NCI-H146 (cell line): ENCODE data around the gene SKAP1.
"Not testable (repeated sequence)": the region's sequence is repeated elsewhere in the genome, so short reads cannot be mapped to it uniquely, and the experiment has no call there.

Experiments used
- DNase-seq: peaks from one replicate; lab custom pipeline; 2025; lab: John Stamatoyannopoulos, UW

Gene SKAP1

DNA sequence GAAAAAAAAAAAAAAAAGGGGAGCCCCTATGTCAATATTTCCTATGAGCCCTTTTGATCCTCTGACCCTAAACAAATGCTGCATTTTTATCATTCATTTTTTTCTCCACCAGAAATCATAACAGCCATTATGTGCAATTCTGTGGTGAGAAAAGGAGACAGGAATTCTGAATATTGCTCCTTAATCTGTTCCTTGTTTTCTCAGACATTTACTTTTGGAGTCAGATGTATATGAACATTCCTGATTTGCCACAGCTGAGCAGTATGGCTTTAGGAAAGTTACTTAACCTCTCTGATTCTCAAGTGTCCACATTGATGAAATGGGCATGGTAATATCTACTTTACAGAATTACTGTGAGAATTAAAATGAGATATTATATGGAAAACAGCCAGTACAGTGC, 144.4 kb downstream of the SKAP1 start:
- DNase-seq, result no peak

GRCh38 chr17:48283907-48284306, 146.1 kb downstream of the SKAP1 start:
- no peak for DNase-seq

GRCh38 chr17:48283411-48283810, 146.6 kb downstream of the SKAP1 start:
- no peak for DNase-seq

GRCh38 chr17:48282303-48282702, 147.7 kb downstream of the SKAP1 start:
- DNase-seq, result no peak

DNA sequence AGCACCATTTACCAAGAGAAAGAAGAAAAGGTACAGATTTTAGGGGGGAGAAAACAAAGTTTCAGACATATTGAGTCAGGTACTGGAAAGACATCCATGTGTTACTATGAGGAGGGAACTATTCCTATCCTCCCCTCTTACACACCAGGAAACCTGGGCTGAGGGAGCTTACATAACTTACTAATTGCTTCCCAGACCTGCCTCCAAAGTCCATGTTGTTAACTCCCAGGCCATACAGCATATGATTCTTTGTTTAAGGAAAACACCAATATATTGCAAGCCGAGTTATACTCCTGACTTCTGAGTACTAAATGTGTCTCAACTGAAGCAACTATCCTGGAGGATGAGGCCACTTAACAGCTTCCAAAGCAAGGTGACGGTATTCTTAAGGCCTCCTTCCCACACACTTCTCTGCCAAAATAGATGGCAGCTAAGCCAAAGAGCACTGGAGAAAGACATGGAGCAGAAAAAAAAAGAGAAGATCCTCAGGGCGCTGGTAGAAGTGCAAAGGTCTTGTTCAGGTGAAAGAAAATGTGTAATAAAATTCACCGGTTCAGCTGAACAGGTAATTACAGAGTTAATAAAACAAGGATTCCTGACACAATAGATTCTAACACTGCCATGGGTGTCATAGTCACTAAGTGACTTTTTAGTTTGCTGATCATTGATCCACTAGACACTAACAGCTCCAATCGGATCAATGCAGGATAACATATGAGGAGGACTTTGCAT, 151.1 kb downstream of the SKAP1 start:
- no peak for DNase-seq

DNA sequence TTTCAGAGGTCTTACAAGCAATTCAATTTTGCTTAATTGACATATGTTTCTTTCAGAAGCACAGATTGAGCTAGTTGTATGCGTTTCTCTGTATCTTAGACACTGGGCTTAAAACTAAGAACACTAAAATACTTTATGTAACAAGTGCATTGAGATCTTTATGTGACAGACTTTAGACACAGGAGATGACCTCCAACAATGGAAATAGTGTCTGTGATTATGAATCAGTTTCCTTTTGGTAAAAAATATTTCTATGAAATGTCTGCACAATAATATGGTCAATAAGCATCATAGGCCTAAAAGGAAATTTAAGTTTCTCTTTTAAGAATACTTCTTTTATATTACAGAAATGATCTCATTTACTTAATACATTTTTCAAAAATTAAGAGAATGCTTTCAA, 153.2 kb downstream of the SKAP1 start:
- no peak for DNase-seq

GRCh38 chr17:48270899-48271298, 159.1 kb downstream of the SKAP1 start:
- no peak for DNase-seq

DNA sequence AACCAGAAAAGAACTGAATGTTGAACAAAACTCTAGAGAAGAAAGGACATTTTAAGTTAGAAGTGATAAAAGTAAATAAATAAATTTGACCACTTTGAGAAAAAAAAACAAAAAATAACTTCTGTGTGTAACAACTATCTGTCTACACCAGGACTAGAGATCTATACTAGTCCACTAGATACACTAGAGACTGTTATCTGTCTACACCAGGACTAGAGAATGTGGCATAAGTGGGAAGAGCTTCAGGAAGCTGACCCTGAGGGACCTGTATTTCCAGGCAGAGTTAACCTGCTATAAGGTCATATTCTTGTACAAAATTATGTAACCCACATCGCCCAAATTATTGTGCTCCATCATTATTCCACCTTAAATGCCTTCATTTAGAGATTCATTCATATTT, 160.8 kb downstream of the SKAP1 start:
- DNase-seq, result no peak

DNA sequence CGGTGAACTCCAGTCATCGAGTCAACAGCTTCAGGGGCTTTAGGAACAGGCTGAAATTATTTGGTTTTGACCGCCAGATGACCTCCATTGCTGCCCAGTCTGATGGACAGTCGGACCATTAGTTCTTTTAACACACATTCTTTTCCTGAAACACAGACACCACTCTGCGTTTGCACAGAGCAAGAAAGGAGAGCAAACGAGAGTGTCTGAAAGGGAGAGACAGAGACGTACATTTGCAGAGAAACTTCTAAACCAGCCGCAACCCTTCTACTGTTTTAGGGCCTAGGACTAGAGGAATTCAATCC, 166.3 kb downstream of the SKAP1 start:
- DNase-seq, result no peak

- peak; percentile 49 for DNase-seq
Observed at GRCh38 chr17:48262982-48263730, 166.9 kb downstream of the SKAP1 start.

GRCh38 chr17:48261297-48261880, 168.6 kb downstream of the SKAP1 start:
- DNase-seq, result peak; percentile 79

DNA sequence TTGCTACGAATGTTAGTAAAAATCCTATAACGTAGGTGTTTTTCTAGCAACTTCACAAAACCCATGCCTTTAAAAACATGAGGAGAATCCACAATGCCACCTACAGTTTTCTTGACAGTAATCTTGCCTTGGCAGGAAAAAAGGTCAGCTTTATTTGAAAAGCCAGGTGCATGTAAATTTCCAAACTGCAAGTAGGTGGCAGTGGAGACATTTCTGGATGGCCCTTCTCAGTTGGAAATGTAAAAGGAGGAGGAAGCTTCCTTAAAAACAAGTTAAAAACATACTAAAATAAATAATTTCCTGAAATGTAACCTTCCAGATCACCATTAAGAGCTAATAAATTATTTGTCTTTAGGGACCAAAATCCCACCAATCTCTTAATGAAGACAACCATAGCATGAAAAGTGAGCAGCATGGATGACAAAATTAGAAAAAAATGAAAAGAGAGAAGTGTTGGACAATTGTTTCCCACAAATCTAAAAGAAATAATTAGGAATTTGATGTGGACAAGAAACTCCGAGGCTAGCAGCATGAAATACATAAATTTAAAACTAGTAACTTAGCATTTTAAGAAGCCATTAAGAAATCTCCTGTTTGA, 170.2 kb downstream of the SKAP1 start:
- peak; percentile 79 for DNase-seq

- no peak for DNase-seq
Observed at GRCh38 chr17:48258331-48258730, 171.7 kb downstream of the SKAP1 start.

DNA sequence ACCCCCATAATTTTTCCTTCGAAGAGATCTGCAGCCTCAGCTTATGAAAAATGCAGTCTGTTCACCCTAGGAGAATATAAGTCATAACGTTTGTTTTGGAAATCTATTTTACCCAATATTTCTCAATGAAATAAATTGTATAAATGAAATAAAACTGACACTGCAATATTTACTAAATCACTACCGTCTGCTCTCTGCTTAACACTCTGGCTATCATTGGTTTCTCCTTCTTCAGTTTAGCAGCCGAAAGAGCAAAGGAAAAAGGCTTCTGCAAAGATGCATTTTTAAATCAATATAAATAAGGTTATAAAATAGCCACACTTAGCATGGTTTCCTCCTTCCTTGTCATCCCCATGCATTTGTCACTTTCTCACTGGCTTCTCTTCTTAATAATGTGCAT, 174.3 kb downstream of the SKAP1 start:
- no peak for DNase-seq

DNA sequence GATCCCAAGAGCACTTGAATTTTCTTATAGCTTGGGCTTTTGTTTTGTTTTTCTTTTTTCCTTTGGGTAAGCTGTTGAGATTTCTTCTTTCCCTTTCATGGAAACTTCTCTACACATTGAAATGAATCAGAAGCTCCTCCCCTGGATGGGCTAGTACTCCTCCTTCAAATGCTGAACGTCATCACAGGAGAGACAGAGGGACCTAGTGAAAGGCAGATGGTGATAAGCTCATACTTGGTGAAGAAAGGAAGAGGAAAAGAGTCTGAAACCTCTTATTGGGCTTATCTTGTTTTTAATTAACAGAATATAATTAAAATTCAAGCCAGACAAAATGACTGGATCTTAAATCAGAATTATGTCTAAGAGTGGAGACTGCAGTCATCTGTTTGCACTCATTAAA, 175.1 kb downstream of the SKAP1 start:
- DNase-seq, result peak; percentile 11

DNA sequence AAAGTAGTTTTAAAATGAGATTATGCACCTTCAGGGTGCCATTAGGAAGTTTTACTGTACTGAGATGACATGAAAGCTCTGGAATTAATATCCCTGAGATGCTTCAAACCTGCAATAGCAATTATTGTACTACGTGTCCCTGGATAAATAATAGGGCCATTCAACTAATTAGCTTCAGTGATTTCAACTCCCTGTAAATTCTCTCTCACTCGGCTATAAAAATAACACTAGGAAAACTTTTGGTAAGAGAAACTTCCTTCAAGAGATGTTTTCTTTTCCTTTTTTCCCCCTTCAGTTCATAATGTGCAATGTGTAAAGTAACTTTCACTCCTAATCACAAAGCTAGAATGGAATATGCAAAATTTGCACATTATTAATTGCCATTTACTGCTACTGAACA, 176.0 kb downstream of the SKAP1 start:
- no peak for DNase-seq

DNA sequence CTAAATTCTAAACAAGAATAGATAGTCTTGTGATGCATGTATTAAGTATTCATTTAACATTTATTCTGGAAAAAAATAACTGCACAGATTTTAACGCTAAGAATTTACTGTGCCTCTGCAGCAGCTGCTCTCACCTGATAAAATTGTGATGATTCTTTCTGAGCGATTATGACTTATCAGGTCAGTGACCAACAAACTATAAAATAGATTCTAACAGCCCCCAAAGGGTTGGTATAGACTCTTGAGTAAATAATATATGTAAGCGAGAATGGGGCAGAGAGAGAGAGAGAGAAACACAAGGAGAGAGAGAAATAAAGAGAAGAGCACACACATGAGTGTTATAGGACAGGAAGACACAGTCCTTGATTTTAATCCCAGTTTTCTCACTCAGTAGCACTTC, 178.1 kb downstream of the SKAP1 start:
- DNase-seq, result no peak

- DNase-seq, result no peak
Observed at GRCh38 chr17:48250949-48251348, 179.1 kb downstream of the SKAP1 start.

DNA sequence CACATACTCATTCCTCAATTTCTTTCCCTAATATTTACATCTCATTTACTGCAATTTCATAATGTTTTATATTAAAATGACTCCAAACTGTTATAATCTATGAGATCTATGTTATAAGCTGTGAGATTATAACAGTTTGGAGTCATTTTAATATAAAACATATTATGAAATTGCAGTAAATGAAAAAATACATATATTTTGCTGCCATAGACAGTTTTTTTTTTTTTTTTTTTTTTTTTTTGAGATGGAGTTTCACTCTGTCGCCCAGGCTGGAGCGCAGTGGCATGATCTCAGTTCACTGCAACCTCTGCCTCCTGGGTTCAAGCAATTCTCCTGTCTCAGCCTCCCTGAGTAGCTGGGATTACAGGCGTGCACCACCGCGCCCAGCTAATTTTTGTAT, 180.0 kb downstream of the SKAP1 start:
- DNase-seq, result not testable (repeated sequence)

DNA sequence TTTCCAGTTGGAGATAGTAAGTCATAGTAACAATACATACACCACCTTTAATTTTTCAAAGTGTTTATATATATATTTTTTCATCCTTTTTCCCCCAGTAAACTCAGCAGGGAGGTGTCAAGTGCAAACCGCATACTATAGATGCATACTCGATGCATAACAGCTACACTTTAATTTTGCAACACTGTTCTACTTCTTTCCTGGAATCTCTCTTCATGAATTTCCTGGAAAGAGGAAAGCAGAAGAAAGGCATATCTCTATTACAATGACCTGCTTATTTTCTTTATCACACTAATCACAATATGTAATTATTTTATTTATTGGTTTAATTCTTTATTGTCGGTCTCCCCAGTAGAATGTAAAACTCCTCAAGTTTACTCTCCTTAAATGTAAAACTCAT, 182.4 kb downstream of the SKAP1 start:
- no peak for DNase-seq

DNA sequence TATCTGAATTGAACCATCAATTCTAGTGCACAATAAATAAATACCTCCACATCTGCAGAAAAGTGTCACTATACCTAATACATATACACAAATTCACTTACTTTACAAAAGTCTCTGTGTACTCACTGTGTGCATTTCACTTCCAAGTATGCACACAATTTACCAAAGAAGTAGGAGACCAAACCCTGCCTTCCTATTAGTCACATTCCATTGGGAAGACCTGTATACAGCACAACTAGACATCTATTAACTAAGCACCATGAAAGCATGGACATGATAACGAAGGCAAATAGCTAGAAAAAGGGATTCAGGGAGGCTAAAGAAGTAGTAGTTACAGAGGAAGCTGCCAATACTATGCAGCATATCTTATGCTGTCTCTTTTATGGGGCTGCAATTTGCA, 183.0 kb downstream of the SKAP1 start:
- DNase-seq, result no peak

DNA sequence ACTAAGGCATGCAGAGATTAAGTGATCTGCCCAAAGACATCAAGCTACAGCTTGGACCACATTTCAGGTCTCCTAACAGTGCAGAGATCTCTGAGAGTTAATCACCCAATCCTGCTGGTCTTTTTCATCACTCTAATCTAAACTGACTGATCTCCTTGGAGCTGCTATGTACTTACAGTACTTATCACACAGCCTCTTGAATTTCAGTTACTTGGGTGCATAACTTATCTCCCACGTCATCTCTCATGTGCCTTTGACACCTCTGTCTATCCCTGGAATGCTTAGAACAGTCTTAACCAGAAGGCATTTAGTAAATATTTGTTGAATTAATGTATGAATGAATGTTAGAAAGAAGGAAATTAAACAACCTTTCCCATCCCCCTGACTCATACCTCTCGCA, 183.4 kb downstream of the SKAP1 start:
- DNase-seq, result no peak

DNA sequence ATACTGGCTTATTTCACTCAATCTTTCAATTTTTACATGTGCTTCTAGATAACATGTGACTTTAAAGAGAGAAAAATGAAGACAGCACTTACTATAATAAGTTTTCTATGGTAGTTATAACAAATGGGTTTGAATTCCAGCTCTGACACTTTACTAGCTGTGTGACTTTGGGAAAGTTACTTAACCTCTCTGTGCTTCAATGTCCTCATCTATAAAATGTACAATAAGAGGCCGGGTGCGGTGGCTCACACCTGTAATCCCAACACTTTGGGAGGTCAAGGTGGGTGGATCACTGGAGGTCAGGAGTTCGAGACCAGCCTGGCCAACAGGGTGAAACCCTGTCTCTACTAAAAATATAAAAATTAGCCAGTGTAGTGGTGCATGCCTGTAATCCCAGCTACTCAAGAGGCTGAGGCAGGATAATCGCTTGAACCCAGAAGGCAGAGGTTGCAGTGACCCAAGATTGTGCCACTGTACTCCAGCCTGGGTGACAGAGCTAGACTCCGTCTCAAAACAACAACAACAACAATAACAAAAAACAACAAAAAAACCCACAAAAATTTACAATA, 184.5 kb downstream of the SKAP1 start:
- DNase-seq, result not testable (repeated sequence)
